H1 (cell line): ENCODE results near the gene RAB31. TPM values are rescaled to one million over a fixed set of nuclear protein-coding genes. Genes with fewer than 3 reads are reported as not detected.

Source experiments
- GABPA ChIP-seq: IDR thresholded peaks from 2 replicates; pipeline ENCODE4 v1.6.1; 2011; ENCODE audit warnings: mild to moderate bottlenecking, low read length, moderate library complexity, borderline replicate concordance; ENCODE audit not compliant: insufficient read depth
- POLR2A ChIP-seq, 2 experiments: IDR thresholded peaks; 1 replicate in 1 of 2; 2 replicates in 1 of 2; pipeline ENCODE4 v1.6.1; 2011; ENCODE audit warnings: low read depth in 2 of 2, low read length in 2 of 2, mild to moderate bottlenecking in 2 of 2; ENCODE audit errors: control extremely low read depth in 1 of 2
- SIRT6 ChIP-seq: IDR thresholded peaks from one replicate; pipeline ENCODE4 v1.7.1; 2012; ENCODE audit warnings: low read length, inconsistent platforms
- SP1 ChIP-seq: IDR thresholded peaks from 2 replicates; pipeline ENCODE4 v1.6.1; 2011; ENCODE audit warnings: low read depth, low read length
- SP4 ChIP-seq: IDR thresholded peaks from 2 replicates; pipeline ENCODE4 v1.6.1; 2012; ENCODE audit warnings: low read length, inconsistent platforms
- TEAD4 ChIP-seq: IDR thresholded peaks from 2 replicates; pipeline ENCODE4 v1.6.1; 2012; ENCODE audit warnings: low read depth, low read length, inconsistent platforms, mixed read lengths
- polyA plus RNA-seq, 7 experiments: library from polyadenylated mRNA; depleted of rRNA in 3 of 7; stranded (reverse) in 5 of 7; unstranded in 2 of 7; fragments of >200 nt in 5 of 7; fragments of 200-250 nt in 2 of 7; gene quantifications; 1 replicate in 5 of 7; 2 replicates in 1 of 7; 4 replicates in 1 of 7; pipeline versions ENCODE4 v1.2.1 to v1.2.3, GENCODE V29; 2011 to 2013; ENCODE audit warnings: missing spikeins in 2 of 7, mixed read lengths in 2 of 7
- total RNA-seq: library from RNA; stranded (reverse); fragmentation: NEBNext Ultra II Directional; extraction: Animal tissue kit (Norgen Biotek cat#: 25700); gene quantifications from 2 replicates; pipeline ENCODE4 v1.2.1, GENCODE V29; 2021

RAB31 gene
- total and polyA plus RNA-seq, 2 of the 8 experiments (the other 6 are each of a cell fraction or from before 2014, with no cell fraction given) = 15.2 to 40.9 TPM

DNA sequence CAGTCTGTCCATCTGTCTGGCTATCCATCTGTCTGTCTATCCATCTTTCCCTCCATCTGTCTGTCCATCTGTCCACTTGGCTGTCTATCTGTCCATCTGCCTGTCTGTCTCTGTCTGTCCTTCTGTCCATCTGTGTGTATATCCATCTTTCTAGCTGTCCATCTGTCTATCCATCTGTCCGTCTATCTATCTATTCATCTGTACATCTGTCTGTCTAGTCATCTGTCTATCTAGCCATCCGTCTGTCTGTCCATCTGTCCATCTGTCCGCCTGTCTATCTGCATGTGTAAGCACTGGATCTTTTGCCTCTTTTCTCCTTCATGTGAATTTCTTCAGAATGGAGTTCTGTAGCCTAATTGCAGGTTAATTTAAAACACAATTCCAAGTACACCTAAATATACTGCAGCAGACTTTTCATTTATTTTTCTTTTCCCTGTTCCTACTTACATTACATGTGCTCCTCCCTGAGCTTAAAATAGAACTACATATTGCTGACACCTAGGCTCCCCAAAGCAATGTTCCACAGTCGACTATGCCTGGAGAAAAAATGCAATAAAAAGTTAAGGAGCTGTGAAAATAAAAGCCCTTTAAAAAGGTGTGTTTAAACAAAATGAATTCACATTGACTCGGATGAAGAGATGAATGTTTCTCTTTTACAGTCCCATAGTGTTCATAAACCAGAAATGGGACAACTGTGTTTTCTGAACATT is 140.2 kb downstream of the RAB31 start (continued):
- no peak for TF ChIP-seq TEAD4
- TF ChIP-seq POLR2A (IDR thresholded peaks at IDR 0.05; ENCODE audit: control extremely low read depth in 1 of 2, low read depth in 2 of 2, low read length in 2 of 2) = no peak
- no peak for TF ChIP-seq SP4
- no peak for TF ChIP-seq SP1
- TF ChIP-seq GABPA = no peak
- no peak for TF ChIP-seq SIRT6
